ENCODE data around the gene IGLL5.
A peak's percentile ranks its signal among the peaks of the same experiment; 100 is the strongest.

Gene IGLL5

GRCh38 chr22:22927196-22927887, 39.7 kb downstream of the IGLL5 start:
- DNase-seq (ENCODE audit: low read depth): no peak

GRCh38 chr22:22927888-22928665, 40.5 kb downstream of the IGLL5 start:
- no peak for DNase-seq (ENCODE audit: low read depth)

- DNase-seq (ENCODE audit: low read depth): peak; percentile 26
Observed at GRCh38 chr22:22928666-22929380, 41.2 kb downstream of the IGLL5 start.

GRCh38 chr22:22929381-22930221, 42.0 kb downstream of the IGLL5 start:
- DNase-seq (ENCODE audit: low read depth): no peak

GRCh38 chr22:22930222-22930497, 42.5 kb downstream of the IGLL5 start:
- no peak for DNase-seq (ENCODE audit: low read depth)

- DNase-seq (ENCODE audit: low read depth): no peak
Observed at GRCh38 chr22:22930571-22931556, 43.2 kb downstream of the IGLL5 start.

- no peak for DNase-seq (ENCODE audit: low read depth)
Observed at GRCh38 chr22:22931557-22932270, 44.1 kb downstream of the IGLL5 start.

- no peak for DNase-seq (ENCODE audit: low read depth)
Observed at GRCh38 chr22:22932512-22932941, 44.9 kb downstream of the IGLL5 start.

- no peak for DNase-seq (ENCODE audit: low read depth)
Observed at GRCh38 chr22:22933100-22933806, 45.6 kb downstream of the IGLL5 start.

- no peak for DNase-seq (ENCODE audit: low read depth)
Observed at GRCh38 chr22:22933807-22934542, 46.4 kb downstream of the IGLL5 start.

GRCh38 chr22:22934543-22935055, 47.0 kb downstream of the IGLL5 start:
- no peak for DNase-seq (ENCODE audit: low read depth)

- no peak for DNase-seq (ENCODE audit: low read depth)
Observed at GRCh38 chr22:22935056-22935545, 47.5 kb downstream of the IGLL5 start.

- no peak for DNase-seq (ENCODE audit: low read depth)
Observed at GRCh38 chr22:22935546-22936157, 48.0 kb downstream of the IGLL5 start.

GRCh38 chr22:22936180-22936914, 48.7 kb downstream of the IGLL5 start:
- DNase-seq (ENCODE audit: low read depth): no peak

- DNase-seq (ENCODE audit: low read depth): no peak
Observed at GRCh38 chr22:22936915-22937656, 49.5 kb downstream of the IGLL5 start.

GRCh38 chr22:22937894-22938480, 50.4 kb downstream of the IGLL5 start:
- no peak for DNase-seq (ENCODE audit: low read depth)
